ENCODE measurements around the gene TTLL8.

- TF ChIP-seq NFRKB (IDR thresholded peaks at IDR 0.05) (no peak), PKNOX1 (IDR thresholded peaks at IDR 0.05) (no peak)
These were observed 44.0 kb downstream of the TTLL8 start for GRCh38 chr22:50014053-50014501.
